Measurements from ENCODE around the gene IDH3B.

Gene IDH3B

GRCh38 chr20:2610941-2611720, 52.9 kb downstream of the IDH3B start:
- Mint-ChIP-seq H3K36me3 (ENCODE audit: insufficient read depth) (no peaks in the 10 kb centered on the region), H3K9me3 (peaks cover 5 to 8% of the 10 kb centered on the region in 2 donors), H3K27me3 (peaks cover 53 to 64% of the 10 kb centered on the region in 2 donors), H3K4me1 (ENCODE audit: low read depth in 2 of 2) (no peaks in the 10 kb centered on the region), H3K27ac (no peak overlapping the region), H3K4me3 (no peak overlapping the region)
- DNase-seq, result no peak
- ATAC-seq (replicated peaks), result no peak

- no peak overlapping the region for H3K4me3 Mint-ChIP-seq
- H3K36me3 Mint-ChIP-seq (ENCODE audit: insufficient read depth), result no peaks in the 10 kb centered on the region
- H3K27ac Mint-ChIP-seq, result no peak overlapping the region
Observed at GRCh38 chr20:2610326-2610725, 53.7 kb downstream of the IDH3B start.

More at GRCh38 chr20:2610326-2610725, 53.7 kb downstream of the IDH3B start:
- H3K9me3 Mint-ChIP-seq, result peaks cover 5 to 8% of the 10 kb centered on the region in 2 donors
- peaks cover 45 to 58% of the 10 kb centered on the region in 2 donors for H3K27me3 Mint-ChIP-seq
- DNase-seq (no peak), ATAC-seq (replicated peaks) (no peak)
- no peaks in the 10 kb centered on the region for H3K4me1 Mint-ChIP-seq (ENCODE audit: low read depth in 2 of 2)

All from effector memory CD8-positive, alpha-beta T cell (primary cell).